NCI-H748 treated with DMSO at 0.1 percent for 48 hours (cell line): ENCODE measurements around the gene PXN.
"Not testable (repeated sequence)": the region's sequence is repeated elsewhere in the genome, so short reads cannot be mapped to it uniquely, and the experiment has no call there.

Source experiments
- DNase-seq: peaks from one replicate; lab custom pipeline; 2025; lab: John Stamatoyannopoulos, UW

The PXN gene

GRCh38 chr12:120241561-120242274, 23.8 kb downstream of the PXN start:
- no peak for DNase-seq

GRCh38 chr12:120240495-120240833, 25.1 kb downstream of the PXN start:
- DNase-seq = no peak

GRCh38 chr12:120239776-120240494, 25.6 kb downstream of the PXN start:
- DNase-seq = no peak

- no peak for DNase-seq
These were observed 26.6 kb downstream of the PXN start for GRCh38 chr12:120238839-120239445.

GRCh38 chr12:120238217-120238616, 27.3 kb downstream of the PXN start:
- DNase-seq = no peak

GRCh38 chr12:120237360-120238171, 28.0 kb downstream of the PXN start:
- no peak for DNase-seq

GRCh38 chr12:120236809-120237208, 28.7 kb downstream of the PXN start:
- DNase-seq = not testable (repeated sequence)

GRCh38 chr12:120235369-120236323, 29.9 kb downstream of the PXN start:
- DNase-seq = no peak

- DNase-seq = no peak
These were observed 30.7 kb downstream of the PXN start for GRCh38 chr12:120234643-120235368.

GRCh38 chr12:120231316-120232011, 34.1 kb downstream of the PXN start:
- DNase-seq = no peak

- no peak for DNase-seq
These were observed 34.6 kb downstream of the PXN start for GRCh38 chr12:120230974-120231315.

- DNase-seq = no peak
These were observed 35.1 kb downstream of the PXN start for GRCh38 chr12:120230326-120230973.

GRCh38 chr12:120229487-120230325, 35.8 kb downstream of the PXN start:
- DNase-seq = no peak

- no peak for DNase-seq
These were observed 36.5 kb downstream of the PXN start for GRCh38 chr12:120229071-120229486.

GRCh38 chr12:120228291-120229070, 37.0 kb downstream of the PXN start:
- peak; percentile 37 for DNase-seq

GRCh38 chr12:120228041-120228290, 37.6 kb downstream of the PXN start:
- no peak for DNase-seq

- no peak for DNase-seq
These were observed 38.1 kb downstream of the PXN start for GRCh38 chr12:120227233-120228040.
